Loucy (cell line): ENCODE results near the gene GPX1.

Experiments used
- CTCF ChIP-seq: fragments of 200-600 bp; sonication (generic); conservative IDR thresholded peaks from 2 replicates; pipeline ENCODE4 v1.5.1; 2014; ENCODE audit warnings: mild to moderate bottlenecking, antibody characterized with exemption, low read length
- EZH2phosphoT487 ChIP-seq: fragments of 200-600 bp; IDR thresholded peaks from 2 replicates; pipeline ENCODE4 v1.6.1; 2018; ENCODE audit warnings: antibody characterized with exemption, mild to moderate bottlenecking, moderate library complexity, borderline replicate concordance

GRCh38 chr3:49327485-49327884 lies 30.7 kb downstream of the GPX1 start:
- peak; percentile 45 for TF ChIP-seq CTCF
- no peak for TF ChIP-seq EZH2phosphoT487
